Measurements from ENCODE around the gene KCNJ6.

GRCh38 chr21:37916310-37917051 lies at the start of gene KCNJ6:
- TF ChIP-seq POU6F1 (CRISPR knock-in tag; IDR thresholded peaks at IDR 0.05; ENCODE audit: borderline replicate concordance, low read depth) (no peak), TCF4 (CRISPR knock-in tag; IDR thresholded peaks at IDR 0.05; ENCODE audit: borderline replicate concordance) (no peak), CSRNP3 (CRISPR knock-in tag; IDR thresholded peaks at IDR 0.05) (no peak), PPARA (CRISPR knock-in tag; IDR thresholded peaks at IDR 0.05; ENCODE audit: borderline replicate concordance) (no peak), ZFP30 (CRISPR knock-in tag; IDR thresholded peaks at IDR 0.05) (no peak), PATZ1 (CRISPR knock-in tag; IDR thresholded peaks at IDR 0.05; ENCODE audit: borderline replicate concordance) (no peak), CREB5 (CRISPR knock-in tag; IDR thresholded peaks at IDR 0.05; ENCODE audit: low read depth) (no peak)

All from SK-N-SH treated with all-trans-retinoic acid at 6 μM for 48 hours (cell line).